Hematopoietic multipotent progenitor cell treated with erythropoietin and hydrocortisone succinate and interleukin-3 and kit ligand, for 17 days (in vitro differentiated cells): ENCODE results near the gene CGGBP1.

ENCODE experiments used
- DNase-seq: peaks from one replicate; pipeline ENCODE4 v3.0.0-alpha.2; 2015; ENCODE audit warnings: low spot score

Gene CGGBP1

GRCh38 chr3:88058581-88059379 lies at the start of gene CGGBP1, which contains the start of gene ZNF654:
TSS of gene CGGBP1 (minus strand) at chr3:88059005. CDS start at chr3:88055976, 3,029 bp downstream.
TSS of gene ZNF654 (plus strand) at chr3:88059255. CDS start at chr3:88059320, 65 bp downstream.
- DNase-seq, result peak; percentile 99

- no peak for DNase-seq
Observed at GRCh38 chr3:88105325-88105724, 46.5 kb upstream of the CGGBP1 start.

GRCh38 chr3:88101142-88101541 lies 42.3 kb upstream of the CGGBP1 start:
- no peak for DNase-seq

- DNase-seq, result no peak
Observed at GRCh38 chr3:88093266-88093665, 34.5 kb upstream of the CGGBP1 start.

- no peak for DNase-seq
Observed at GRCh38 chr3:88092270-88092669, 33.5 kb upstream of the CGGBP1 start.

- no peak for DNase-seq
Observed at GRCh38 chr3:88090681-88091080, 31.9 kb upstream of the CGGBP1 start.

- no peak for DNase-seq
Observed at GRCh38 chr3:88084097-88084501, 25.3 kb upstream of the CGGBP1 start.

- no peak for DNase-seq
Observed at GRCh38 chr3:88082854-88083253, 24.0 kb upstream of the CGGBP1 start.

- no peak for DNase-seq
Observed at GRCh38 chr3:88078932-88079331, 20.1 kb upstream of the CGGBP1 start.

- peak; percentile 32 for DNase-seq
Observed at GRCh38 chr3:88076712-88077111, 17.9 kb upstream of the CGGBP1 start.

GRCh38 chr3:88075497-88075896 lies 16.7 kb upstream of the CGGBP1 start:
- no peak for DNase-seq

- no peak for DNase-seq
Observed at GRCh38 chr3:88075072-88075471, 16.3 kb upstream of the CGGBP1 start.

GRCh38 chr3:88061746-88062145 lies 2.9 kb upstream of the CGGBP1 start:
- no peak for DNase-seq

GRCh38 chr3:88059380-88060170 lies 770 bp upstream of the CGGBP1 start:
- DNase-seq, result peak; percentile 54

- DNase-seq, result no peak
Observed at GRCh38 chr3:88058306-88058580, 562 bp downstream of the CGGBP1 start.

- peak; percentile 53 for DNase-seq
Observed at GRCh38 chr3:88057630-88058305, 1.0 kb downstream of the CGGBP1 start.

GRCh38 chr3:88046766-88047165 lies 12.0 kb downstream of the CGGBP1 start:
- DNase-seq, result no peak

GRCh38 chr3:88044411-88044810 lies 14.4 kb downstream of the CGGBP1 start:
- DNase-seq, result no peak

GRCh38 chr3:88041005-88041404 lies 17.8 kb downstream of the CGGBP1 start:
- no peak for DNase-seq

- no peak for DNase-seq
Observed at GRCh38 chr3:88040529-88040928, 18.3 kb downstream of the CGGBP1 start.

GRCh38 chr3:88038566-88038965 lies 20.2 kb downstream of the CGGBP1 start:
- no peak for DNase-seq

GRCh38 chr3:88036221-88036620 lies 22.6 kb downstream of the CGGBP1 start:
- DNase-seq, result no peak
